ENCODE results near the gene TNS3.

GRCh38 chr7:47621347-47621746 is 39.4 kb upstream of the TNS3 start:
- no peak for TF ChIP-seq CTCF (IDR thresholded peaks at IDR 0.05)
- no peak for TF ChIP-seq EZH2 (IDR thresholded peaks at IDR 0.05; ENCODE audit: borderline replicate concordance, insufficient read depth, low read depth, low read length, poor library complexity, severe bottlenecking)

Measured in B cell (primary cell).